ENCODE results near the gene SMPDL3A.

The SMPDL3A gene

GRCh38 chr6:122778302-122778701 lies 10.8 kb upstream of the SMPDL3A start:
- no peak for DNase-seq

- no peak for DNase-seq
Observed at GRCh38 chr6:122778985-122779661, 9.9 kb upstream of the SMPDL3A start.

GRCh38 chr6:122779667-122780066 lies 9.4 kb upstream of the SMPDL3A start, which contains the start of gene FABP7:
TSS of gene FABP7 (plus strand) at chr6:122779716. CDS start at chr6:122779795, 79 bp downstream.
- no peak for DNase-seq

GRCh38 chr6:122780114-122780513 lies 8.9 kb upstream of the SMPDL3A start:
- no peak for DNase-seq

GRCh38 chr6:122781716-122782115 lies 7.3 kb upstream of the SMPDL3A start:
- no peak for DNase-seq

- DNase-seq = no peak
Observed at GRCh38 chr6:122783401-122783800, 5.7 kb upstream of the SMPDL3A start.

- DNase-seq = no peak
Observed at GRCh38 chr6:122785891-122786290, 3.2 kb upstream of the SMPDL3A start.

- DNase-seq = no peak
Observed at GRCh38 chr6:122787721-122788120, 1.3 kb upstream of the SMPDL3A start.

GRCh38 chr6:122788208-122788607 lies 850 bp upstream of the SMPDL3A start:
- DNase-seq = no peak

GRCh38 chr6:122788663-122789181 lies 336 bp upstream of the SMPDL3A start:
- no peak for DNase-seq

- no peak for DNase-seq
Observed at GRCh38 chr6:122790028-122790422, 967 bp downstream of the SMPDL3A start.

GRCh38 chr6:122790423-122791309 lies 1.6 kb downstream of the SMPDL3A start:
- DNase-seq = no peak

- no peak for DNase-seq
Observed at GRCh38 chr6:122791310-122791679, 2.2 kb downstream of the SMPDL3A start.

GRCh38 chr6:122792766-122793165 lies 3.7 kb downstream of the SMPDL3A start:
- no peak for DNase-seq

- DNase-seq = no peak
Observed at GRCh38 chr6:122797537-122797936, 8.5 kb downstream of the SMPDL3A start.

GRCh38 chr6:122798099-122798641 lies 9.1 kb downstream of the SMPDL3A start:
- peak; percentile 5 for DNase-seq

GRCh38 chr6:122799140-122799745 lies 10.2 kb downstream of the SMPDL3A start:
- DNase-seq = no peak

- no peak for DNase-seq
Observed at GRCh38 chr6:122799916-122800686, 11.0 kb downstream of the SMPDL3A start.

- DNase-seq = no peak
Observed at GRCh38 chr6:122800906-122801305, 11.8 kb downstream of the SMPDL3A start.

- no peak for DNase-seq
Observed at GRCh38 chr6:122801397-122801796, 12.3 kb downstream of the SMPDL3A start.

- no peak for DNase-seq
Observed at GRCh38 chr6:122803171-122803661, 14.2 kb downstream of the SMPDL3A start.

- DNase-seq = no peak
Observed at GRCh38 chr6:122804962-122805485, 16.0 kb downstream of the SMPDL3A start.

Measured in NK-92 treated with Interleukin-12 subunit alpha and Interleukin-12 subunit beta, amount 100 ng/mL, for 24 hours (cell line).